B cell (primary cell): ENCODE measurements around the gene NR5A2. TPM values are rescaled to one million over a fixed set of nuclear protein-coding genes. Genes with fewer than 3 reads are reported as not detected.

Experiments used
- ATAC-seq: fragments of 200-7000 bp; cut with Tn5 transposase; one replicate; pipeline ENCODE4 v1.10.0; 2021; ENCODE audit warnings: low read depth, mild to moderate bottlenecking, moderate number of reproducible peaks, moderate library complexity
- CTCF ChIA-PET: fragments of 350-600 bp; sonication (Branson Sonifier 250); formaldehyde crosslinking; loops from one replicate; lab custom pipeline; 2021; ENCODE audit warnings: antibody characterized with exemption, inconsistent platforms; lab: Charles Lee
- POLR2A ChIA-PET: fragments of 350-600 bp; sonication (Branson Sonifier 250); formaldehyde crosslinking; loops from one replicate; lab custom pipeline; 2021; ENCODE audit warnings: antibody characterized with exemption; lab: Charles Lee
- DNase-seq: peaks from one replicate; pipeline ENCODE4 v3.0.0; 2013
- H2AFZ ChIP-seq: 2 replicates; pipeline ENCODE4 v1.6.1; 2012; ENCODE audit warnings: mild to moderate bottlenecking, low read depth, low read length; ENCODE audit not compliant: insufficient read depth, poor library complexity, severe bottlenecking
- H3K27ac ChIP-seq, 2 donors: 1 replicate in 1 of 2; 2 replicates in 1 of 2; pipeline ENCODE4 v1.5.1; 2012 to 2013; ENCODE audit warnings: low read length in 2 of 2, mild to moderate bottlenecking in 2 of 2, moderate library complexity in 1 of 2
- H3K27me3 ChIP-seq, 4 experiments: fragments of 200-600 bp in 1 of 4; sonication (generic) in 1 of 4; replicated peaks in 1 of 4; 1 replicate in 2 of 4; 2 replicates in 2 of 4; pipeline versions ENCODE4 v1.6.1 to v1.7.0; 2013 to 2016; ENCODE audit warnings: low read length in 3 of 4, mild to moderate bottlenecking in 2 of 4, mixed read lengths in 1 of 4, moderate library complexity in 1 of 4; ENCODE audit not compliant: insufficient read depth in 4 of 4, control insufficient read depth in 3 of 4; ENCODE audit errors: control extremely low read depth in 1 of 4
- H3K36me3 ChIP-seq, 2 experiments: replicated peaks in 1 of 2; 1 replicate in 1 of 2; 2 replicates in 1 of 2; pipeline versions ENCODE4 v1.6.1 to v1.7.1; 2013; ENCODE audit warnings: low read length in 1 of 2; ENCODE audit not compliant: insufficient read depth in 2 of 2, control insufficient read depth in 1 of 2; ENCODE audit errors: control extremely low read depth in 1 of 2, extremely low read depth in 1 of 2
- H3K4me1 ChIP-seq, 2 donors: fragments of 200-600 bp in 1 of 2; sonication (generic) in 1 of 2; 1 replicate in 1 of 2; 2 replicates in 1 of 2; pipeline versions ENCODE4 v1.5.1 to v1.6.1; 2013 to 2017; ENCODE audit warnings: low read length in 2 of 2; ENCODE audit not compliant: control insufficient read depth in 2 of 2, insufficient read depth in 2 of 2
- H3K4me2 ChIP-seq: replicated peaks from 2 replicates; pipeline ENCODE3; 2012; ENCODE audit warnings: mild to moderate bottlenecking, low read depth, low read length; ENCODE audit not compliant: poor library complexity, severe bottlenecking
- H3K4me3 ChIP-seq, 5 experiments: fragments of 200-600 bp in 1 of 5; sonication (generic) in 1 of 5; 1 replicate in 3 of 5; 2 replicates in 2 of 5; pipeline versions ENCODE4 v1.5.1 to v1.7.0; 2011 to 2016; ENCODE audit warnings: low read length in 4 of 5, mild to moderate bottlenecking in 4 of 5, low read depth in 2 of 5, control low read depth in 1 of 5, moderate library complexity in 1 of 5; ENCODE audit not compliant: insufficient read depth in 1 of 5; ENCODE audit errors: control extremely low read depth in 1 of 5, extremely low read depth in 1 of 5
- H3K79me2 ChIP-seq: fragments of 200-600 bp; sonication (generic); one replicate; pipeline ENCODE4 v1.6.0; 2016; ENCODE audit warnings: low read length; ENCODE audit not compliant: control insufficient read depth, insufficient read depth
- H3K9ac ChIP-seq: fragments of 200-600 bp; sonication (generic); 2 replicates; pipeline ENCODE4 v1.6.1; 2017; ENCODE audit warnings: mild to moderate bottlenecking, low read length, moderate library complexity
- H3K9me3 ChIP-seq, 3 donors: one replicate each; pipeline versions ENCODE4 v1.6.1 to v1.7.1; 2013; ENCODE audit warnings: low read length in 2 of 3; ENCODE audit not compliant: control insufficient read depth in 2 of 3, insufficient read depth in 1 of 3; ENCODE audit errors: control extremely low read depth in 1 of 3
- H4K20me1 ChIP-seq: 2 replicates; pipeline ENCODE4 v1.6.0; 2012; ENCODE audit warnings: mild to moderate bottlenecking, low read length; ENCODE audit not compliant: insufficient read depth, control insufficient read depth, poor library complexity, severe bottlenecking
- H3K27ac Mint-ChIP-seq: one replicate; pipeline ENCODE4 v1.8.0; 2021; ENCODE audit warnings: mixed read lengths
- H3K27me3 Mint-ChIP-seq: one replicate; pipeline ENCODE4 v1.8.0; 2021; ENCODE audit warnings: mixed read lengths
- H3K4me1 Mint-ChIP-seq: one replicate; pipeline ENCODE4 v1.8.0; 2021; ENCODE audit warnings: mixed read lengths
- H3K4me3 Mint-ChIP-seq: one replicate; pipeline ENCODE4 v1.8.0; 2021; ENCODE audit warnings: mixed read lengths
- H3K9me3 Mint-ChIP-seq: one replicate; pipeline ENCODE4 v1.8.0; 2022; ENCODE audit warnings: mixed read lengths; ENCODE audit not compliant: insufficient read depth
- CTCF ChIP-seq: fragments of 200-600 bp; IDR thresholded peaks from one replicate; pipeline ENCODE4 v1.8.0; 2022; ENCODE audit warnings: antibody characterized with exemption, mild to moderate bottlenecking
- EZH2 ChIP-seq: IDR thresholded peaks from 2 replicates; pipeline ENCODE4 v1.6.1; 2012; ENCODE audit warnings: borderline replicate concordance, low read depth, mild to moderate bottlenecking, moderate library complexity, low read length; ENCODE audit not compliant: insufficient read depth, poor library complexity, severe bottlenecking
- WGBS: methylation state at CpG from one replicate; pipeline ENCODE4 v1.1.5; 2013; ENCODE audit warnings: missing lambda C conversion rate; ENCODE audit not compliant: insufficient coverage; 5-methylcytosine and 5-hydroxymethylcytosine counted together
- intact Hi-C: fragments of 100-400 bp; cut with micrococcal nuclease; formaldehyde crosslinking; loops from one replicate; pipeline ENCODE4 v1.10.0; 2022
- polyA plus RNA-seq: library from polyadenylated mRNA; depleted of rRNA; stranded (reverse); fragments of >200 nt; gene quantifications from 2 replicates; pipeline ENCODE4 v1.2.3, GENCODE V29; 2012
- total RNA-seq, 2 donors: library from RNA; stranded (reverse); fragments of 120-200 nt in 1 of 2; gene quantifications; 1 replicate in 1 of 2; 2 replicates in 1 of 2; pipeline versions ENCODE4 v1.2.3 to v1.2.4, GENCODE V29; 2013 to 2022

The NR5A2 gene
- total and polyA plus RNA-seq, 2 donors (not counting 1 experiment from before 2014, with no cell fraction given) = 0.07 TPM; not detected in 1

- ATAC-seq (no peak), DNase-seq (peak; percentile 18)
- H3K27ac ChIP-seq = no peak overlapping the region
- ChIA-PET POLR2A (no interaction called here), CTCF (no interaction called here)
- H3K9me3 ChIP-seq = peaks cover 0 to 64% (median 0%) of the 10 kb centered on the region in 3 donors
- H3K9ac ChIP-seq = no peak overlapping the region
- Mint-ChIP-seq H3K27me3 (peaks cover 55% of the 10 kb centered on the region), H3K27ac (no peak overlapping the region), H3K4me3 (peak overlapping the region; percentile 26), H3K9me3 (no peaks in the 10 kb centered on the region), H3K4me1 (peaks cover 39% of the 10 kb centered on the region)
- no CpG with 5 or more reads among the region's 2 CpGs for WGBS
- peaks cover 0 to 95% (median 80%) of the 10 kb centered on the region in 4 experiments for H3K27me3 ChIP-seq
- intact Hi-C loops = no loop called here
- no peak overlapping the region for H2AFZ ChIP-seq
- H3K79me2 ChIP-seq = no peaks in the 10 kb centered on the region
- no peaks in the 10 kb centered on the region for H3K36me3 ChIP-seq
- no peak overlapping the region for H3K4me3 ChIP-seq
- no peaks in the 10 kb centered on the region for H4K20me1 ChIP-seq
- H3K4me2 ChIP-seq = no peak overlapping the region
- H3K4me1 ChIP-seq = peaks cover 62 to 64% of the 10 kb centered on the region in 2 donors
- TF ChIP-seq EZH2 (peak; percentile 9), CTCF (no peak)
These were observed 10.0 kb downstream of the NR5A2 start for GRCh38 chr1:200037501-200037900.

GRCh38 chr1:200037904-200038303 is 10.4 kb downstream of the NR5A2 start:
- ATAC-seq = no peak
- peaks cover 0 to 98% (median 80%) of the 10 kb centered on the region in 4 experiments for H3K27me3 ChIP-seq
- POLR2A ChIA-PET = no interaction called here

More at GRCh38 chr1:200037904-200038303, 10.4 kb downstream of the NR5A2 start:
- no peak overlapping the region for H3K27ac ChIP-seq
- peaks cover 43% of the 10 kb centered on the region for H3K4me1 Mint-ChIP-seq
- no peak overlapping the region for H3K4me2 ChIP-seq
- DNase-seq = no peak
- no peak overlapping the region for H2AFZ ChIP-seq
- no peaks in the 10 kb centered on the region for H3K36me3 ChIP-seq
- 40% methylated on average over 7 of the region's 8 CpGs for WGBS
- H3K4me1 ChIP-seq = peaks cover 66 to 68% of the 10 kb centered on the region in 2 donors
- H3K9me3 Mint-ChIP-seq = no peaks in the 10 kb centered on the region
- intact Hi-C loops = no loop called here
- no peaks in the 10 kb centered on the region for H4K20me1 ChIP-seq
- H3K9me3 ChIP-seq = peaks cover 0 to 64% (median 0%) of the 10 kb centered on the region in 3 donors
- CTCF ChIA-PET = no interaction called here
- TF ChIP-seq CTCF = no peak
- no peak for TF ChIP-seq EZH2
- no peaks in the 10 kb centered on the region for H3K79me2 ChIP-seq
- no peak overlapping the region for H3K4me3 ChIP-seq
- H3K4me3 Mint-ChIP-seq = peak overlapping the region; percentile 26
- no peak overlapping the region for H3K9ac ChIP-seq
- H3K27me3 Mint-ChIP-seq = peaks cover 59% of the 10 kb centered on the region
- H3K27ac Mint-ChIP-seq = no peak overlapping the region
